GM18502 (cell line): ENCODE results near the gene RANBP17.
"Not testable (repeated sequence)": the region's sequence is repeated elsewhere in the genome, so short reads cannot be mapped to it uniquely, and the experiment has no call there.

Experiments used
- ATAC-seq: cut with Tn5 transposase; IDR thresholded peaks from one replicate; pipeline ENCODE4 v1.9.1; 2021; ENCODE audit warnings: mild to moderate bottlenecking; ENCODE audit not compliant: unreplicated experiment, poor library complexity

RANBP17 gene

GRCh38 chr5:170861917-170862766 lies at the start of gene RANBP17:
Gene RANBP17, plus strand, starts transcription at chr5:170862018.
- no peak for ATAC-seq

- no peak for ATAC-seq
These were observed 48.6 kb upstream of the RANBP17 start for GRCh38 chr5:170813231-170813630.

- ATAC-seq, result no peak
These were observed 44.6 kb upstream of the RANBP17 start for GRCh38 chr5:170817195-170817594.

- ATAC-seq, result no peak
These were observed 43.6 kb upstream of the RANBP17 start for GRCh38 chr5:170818232-170818631.

GRCh38 chr5:170819824-170820223 lies 42.0 kb upstream of the RANBP17 start:
- no peak for ATAC-seq

- no peak for ATAC-seq
These were observed 40.5 kb upstream of the RANBP17 start for GRCh38 chr5:170821257-170821800.

GRCh38 chr5:170826117-170826516 lies 35.7 kb upstream of the RANBP17 start:
- ATAC-seq, result no peak

- no peak for ATAC-seq
These were observed 29.6 kb upstream of the RANBP17 start for GRCh38 chr5:170832241-170832640.

- not testable (repeated sequence) for ATAC-seq
These were observed 27.8 kb upstream of the RANBP17 start for GRCh38 chr5:170833981-170834380.

- ATAC-seq, result no peak
These were observed 25.6 kb upstream of the RANBP17 start for GRCh38 chr5:170836226-170836625.

- ATAC-seq, result no peak
These were observed 17.9 kb upstream of the RANBP17 start for GRCh38 chr5:170843870-170844269.

GRCh38 chr5:170844651-170845050 lies 17.2 kb upstream of the RANBP17 start:
- no peak for ATAC-seq

GRCh38 chr5:170846416-170846815 lies 15.4 kb upstream of the RANBP17 start:
- no peak for ATAC-seq

GRCh38 chr5:170846846-170847245 lies 15.0 kb upstream of the RANBP17 start:
- no peak for ATAC-seq

- no peak for ATAC-seq
These were observed 13.8 kb upstream of the RANBP17 start for GRCh38 chr5:170848033-170848432.

GRCh38 chr5:170849374-170849773 lies 12.4 kb upstream of the RANBP17 start:
- no peak for ATAC-seq

- no peak for ATAC-seq
These were observed 7.3 kb upstream of the RANBP17 start for GRCh38 chr5:170854566-170854965.

- no peak for ATAC-seq
These were observed 4.8 kb upstream of the RANBP17 start for GRCh38 chr5:170857066-170857465.

- no peak for ATAC-seq
These were observed 1.4 kb upstream of the RANBP17 start for GRCh38 chr5:170860415-170860814.

GRCh38 chr5:170860818-170861666 lies 776 bp upstream of the RANBP17 start:
- no peak for ATAC-seq

GRCh38 chr5:170861667-170861916 lies 226 bp upstream of the RANBP17 start:
- no peak for ATAC-seq
